Parathyroid adenoma (tissue), 2 donors: Measurements from ENCODE around the gene RADX.

Experiments
- H2AFZ ChIP-seq: fragments of 300-600 bp; sonication (generic); one replicate; pipeline ENCODE4 v1.7.0; 2017; ENCODE audit warnings: antibody characterized with exemption, mild to moderate bottlenecking
- H3K27ac ChIP-seq: fragments of 300-600 bp; sonication (generic); one replicate; pipeline ENCODE4 v1.7.0; 2017
- H3K27me3 ChIP-seq: fragments of 300-600 bp; sonication (generic); one replicate; pipeline ENCODE4 v1.7.0; 2017; ENCODE audit warnings: low read length; ENCODE audit not compliant: control insufficient read depth, insufficient read depth
- H3K36me3 ChIP-seq: fragments of 300-600 bp; sonication (generic); one replicate; pipeline ENCODE4 v1.7.0; 2017; ENCODE audit warnings: low read length; ENCODE audit not compliant: control insufficient read depth, insufficient read depth
- H3K4me1 ChIP-seq: fragments of 300-600 bp; sonication (generic); one replicate; pipeline ENCODE4 v1.7.0; 2017; ENCODE audit warnings: control low read depth
- H3K4me2 ChIP-seq: fragments of 300-600 bp; sonication (generic); one replicate; pipeline ENCODE4 v1.7.0; 2017; ENCODE audit warnings: low read length
- H3K4me3 ChIP-seq: fragments of 300-600 bp; sonication (generic); one replicate; pipeline ENCODE4 v1.7.0; 2017; ENCODE audit warnings: low read depth, low read length
- H3K79me2 ChIP-seq: fragments of 300-600 bp; sonication (generic); one replicate; pipeline ENCODE4 v1.7.0; 2017; ENCODE audit warnings: control low read depth
- H3K9ac ChIP-seq: fragments of 300-600 bp; sonication (generic); one replicate; pipeline ENCODE4 v1.7.0; 2017; ENCODE audit warnings: mild to moderate bottlenecking
- H3K9me3 ChIP-seq: fragments of 300-600 bp; sonication (generic); one replicate; pipeline ENCODE4 v1.7.0; 2017; ENCODE audit warnings: low read length; ENCODE audit not compliant: control insufficient read depth
- TF ChIP-seq, protein P1 (sequence below): fragments of 300-600 bp; sonication (generic); IDR thresholded peaks from one replicate; pipeline ENCODE4 v1.7.0; 2017; ENCODE audit warnings: antibody characterized with exemption, mild to moderate bottlenecking
- donor health status: primary hyperparathyroidism.

Gene RADX

GRCh38 chrX:106711375-106711774 lies 99.6 kb downstream of the RADX start:
- Histone ChIP-seq H3K4me2 (no peak overlapping the region), H2AFZ (no peak overlapping the region), H3K9ac (no peak overlapping the region), H3K9me3 (no peaks in the 10 kb centered on the region), H3K36me3 (no peaks in the 10 kb centered on the region), H3K4me1 (no peaks in the 10 kb centered on the region), H3K79me2 (no peaks in the 10 kb centered on the region), H3K27ac (no peak overlapping the region), H3K27me3 (no peaks in the 10 kb centered on the region), H3K4me3 (no peak overlapping the region)
- TF ChIP-seq, protein P1, sequence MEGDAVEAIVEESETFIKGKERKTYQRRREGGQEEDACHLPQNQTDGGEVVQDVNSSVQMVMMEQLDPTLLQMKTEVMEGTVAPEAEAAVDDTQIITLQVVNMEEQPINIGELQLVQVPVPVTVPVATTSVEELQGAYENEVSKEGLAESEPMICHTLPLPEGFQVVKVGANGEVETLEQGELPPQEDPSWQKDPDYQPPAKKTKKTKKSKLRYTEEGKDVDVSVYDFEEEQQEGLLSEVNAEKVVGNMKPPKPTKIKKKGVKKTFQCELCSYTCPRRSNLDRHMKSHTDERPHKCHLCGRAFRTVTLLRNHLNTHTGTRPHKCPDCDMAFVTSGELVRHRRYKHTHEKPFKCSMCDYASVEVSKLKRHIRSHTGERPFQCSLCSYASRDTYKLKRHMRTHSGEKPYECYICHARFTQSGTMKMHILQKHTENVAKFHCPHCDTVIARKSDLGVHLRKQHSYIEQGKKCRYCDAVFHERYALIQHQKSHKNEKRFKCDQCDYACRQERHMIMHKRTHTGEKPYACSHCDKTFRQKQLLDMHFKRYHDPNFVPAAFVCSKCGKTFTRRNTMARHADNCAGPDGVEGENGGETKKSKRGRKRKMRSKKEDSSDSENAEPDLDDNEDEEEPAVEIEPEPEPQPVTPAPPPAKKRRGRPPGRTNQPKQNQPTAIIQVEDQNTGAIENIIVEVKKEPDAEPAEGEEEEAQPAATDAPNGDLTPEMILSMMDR: no peak

DNA sequence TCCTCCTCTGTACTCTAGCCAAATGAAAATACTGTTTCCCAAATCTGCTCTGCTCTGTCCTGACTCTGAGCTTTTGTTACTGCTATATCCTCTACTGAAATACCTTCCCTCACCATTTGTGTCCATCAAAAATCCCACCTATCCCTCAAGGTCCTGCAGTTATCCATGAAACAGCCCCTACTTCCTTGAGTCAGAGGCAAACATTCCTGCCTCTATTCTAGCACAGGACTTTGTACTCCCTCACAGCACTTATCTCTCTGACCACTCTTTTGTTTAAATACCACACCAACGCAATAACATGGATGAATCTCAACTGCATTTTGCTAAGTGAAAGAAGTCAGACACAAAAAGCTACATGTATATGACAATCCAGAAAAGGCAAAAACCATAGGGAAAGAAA lies 104.2 kb downstream of the RADX start:
- Histone ChIP-seq H3K4me2 (no peak overlapping the region), H3K4me3 (no peak overlapping the region), H3K4me1 (no peaks in the 10 kb centered on the region), H3K27me3 (no peaks in the 10 kb centered on the region), H3K9me3 (no peaks in the 10 kb centered on the region), H2AFZ (no peak overlapping the region), H3K9ac (no peak overlapping the region), H3K36me3 (no peaks in the 10 kb centered on the region), H3K79me2 (no peaks in the 10 kb centered on the region), H3K27ac (no peak overlapping the region)
- TF ChIP-seq, protein P1: no peak

DNA sequence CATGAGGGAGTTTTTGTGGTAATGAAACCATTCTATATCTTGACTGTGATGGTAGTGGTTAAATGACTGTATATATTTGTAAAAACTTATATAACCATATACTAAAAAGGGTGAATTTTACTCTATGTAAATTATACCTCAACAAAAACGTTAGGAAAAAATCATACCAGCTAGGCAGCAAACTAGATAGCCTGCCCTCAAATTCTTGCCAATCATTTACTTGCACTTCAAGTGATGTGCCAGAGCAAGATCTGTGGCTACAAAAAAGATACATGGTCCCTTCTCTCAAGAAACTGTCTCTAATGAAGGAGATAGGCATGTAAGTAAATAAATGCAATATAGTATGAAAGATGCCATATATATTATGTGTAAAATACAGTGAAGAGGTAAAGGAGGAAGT lies 104.7 kb downstream of the RADX start:
- Histone ChIP-seq H3K36me3 (no peaks in the 10 kb centered on the region), H3K9ac (no peak overlapping the region), H3K4me1 (no peaks in the 10 kb centered on the region), H3K27ac (no peak overlapping the region), H3K9me3 (no peaks in the 10 kb centered on the region), H2AFZ (no peak overlapping the region), H3K4me2 (no peak overlapping the region), H3K79me2 (no peaks in the 10 kb centered on the region), H3K27me3 (no peaks in the 10 kb centered on the region), H3K4me3 (no peak overlapping the region)
- TF ChIP-seq, protein P1: no peak

GRCh38 chrX:106718709-106719108 lies 106.9 kb downstream of the RADX start:
- Histone ChIP-seq H3K27me3 (no peaks in the 10 kb centered on the region), H3K36me3 (no peaks in the 10 kb centered on the region), H3K4me2 (no peak overlapping the region), H2AFZ (no peak overlapping the region), H3K4me1 (no peaks in the 10 kb centered on the region), H3K27ac (no peak overlapping the region), H3K9ac (no peak overlapping the region), H3K9me3 (no peaks in the 10 kb centered on the region), H3K79me2 (no peaks in the 10 kb centered on the region), H3K4me3 (no peak overlapping the region)
- TF ChIP-seq, protein P1: no peak

GRCh38 chrX:106725931-106726330 lies 114.2 kb downstream of the RADX start:
- no peak overlapping the region for H3K27ac ChIP-seq

More at GRCh38 chrX:106725931-106726330, 114.2 kb downstream of the RADX start:
- H3K4me2 ChIP-seq: peak overlapping the region; percentile 67
- no peaks in the 10 kb centered on the region for H3K79me2 ChIP-seq
- no peaks in the 10 kb centered on the region for H3K27me3 ChIP-seq
- no peaks in the 10 kb centered on the region for H3K9me3 ChIP-seq
- no peaks in the 10 kb centered on the region for H3K36me3 ChIP-seq
- H3K9ac ChIP-seq: no peak overlapping the region
- no peaks in the 10 kb centered on the region for H3K4me1 ChIP-seq
- H3K4me3 ChIP-seq: peak overlapping the region; percentile 50
- TF ChIP-seq, protein P1: no peak
- H2AFZ ChIP-seq: peak overlapping the region; percentile 89
